ENCODE results near the gene ITGB8. TPM values are rescaled to one million over a fixed set of nuclear protein-coding genes. Genes with fewer than 3 reads are reported as not detected.

Gene ITGB8
- polyA plus RNA-seq (2013), result 3.7 TPM

DNA sequence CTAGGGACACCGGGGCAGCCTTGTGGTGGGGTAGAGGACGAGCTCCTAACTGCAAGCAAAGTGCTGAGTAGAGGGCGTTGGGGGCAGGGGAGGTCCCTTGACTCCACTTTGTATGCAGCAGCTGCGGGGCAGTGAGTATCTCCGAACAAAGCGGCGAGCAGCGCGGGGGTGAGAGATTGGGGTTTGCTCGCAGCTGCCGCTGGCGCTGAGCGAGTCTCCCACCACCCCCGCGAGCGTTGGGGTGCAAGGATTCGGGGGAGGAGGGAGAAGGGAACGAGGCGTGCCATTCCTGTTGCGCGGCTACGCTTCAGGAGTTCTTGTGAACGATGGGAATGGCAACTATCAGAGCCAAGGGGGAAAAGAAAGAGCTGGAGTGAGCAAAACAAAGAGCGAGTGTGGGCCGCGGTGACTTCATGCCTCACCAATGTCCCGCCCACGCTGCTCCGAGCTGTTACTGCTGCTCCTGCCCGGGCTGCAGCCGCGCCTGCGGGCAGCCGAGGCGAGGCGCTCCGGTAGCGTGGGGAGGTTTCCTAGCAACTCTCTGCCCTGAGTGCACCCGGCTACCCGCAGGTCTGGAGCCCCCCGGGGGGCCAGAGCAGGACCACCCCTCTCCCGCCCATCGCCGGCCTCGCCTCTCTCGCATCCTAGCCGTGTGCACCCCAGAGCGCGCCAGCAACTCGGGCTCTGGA, at the start of gene ITGB8:
TSS of gene ITGB8 (plus strand) at position 662 of the 689 bp plus-strand sequence. CDS start 907 bp downstream, outside the sequence.
- under 1% methylated on average over 50 of the region's 50 CpGs for WGBS (ENCODE audit: insufficient coverage)
- ChIA-PET CTCF (interaction anchor here (0.6 to 3.0 kb wide), 16 partner anchors 11 to 616 kb away, joined by 3 to 15 read pairs (median 4); partner anchors contain the start of gene MACC1), POLR2A (no interaction called here)
- peak within 1 kb of the TSS; percentile 77 to 96 (median 87) for H3K4me3 ChIP-seq (ENCODE audit: control insufficient read depth in 1 of 7, extremely low read depth in 1 of 7, insufficient read depth in 4 of 7, low read depth in 2 of 7, low read length in 6 of 7)
- peak within 1 kb of the TSS; percentile 43 to 74 for H3K27ac ChIP-seq (ENCODE audit: insufficient read depth in 1 of 2, low read depth in 1 of 2, low read length in 2 of 2, poor library complexity in 1 of 2, severe bottlenecking in 2 of 2)
- H3K36me3 ChIP-seq (ENCODE audit: control insufficient read depth in 4 of 4, insufficient read depth in 4 of 4, low read length in 3 of 4), result no peaks in the 10 kb centered on the region
- H3K4me1 ChIP-seq (ENCODE audit: control extremely low read depth in 1 of 4, control insufficient read depth in 4 of 4, insufficient read depth in 4 of 4, low read length in 3 of 4), result peaks cover 1 to 40% (median 27%) of the 10 kb centered on the region in 4 experiments
- H3K27me3 ChIP-seq (replicated peaks in 2 of 5; ENCODE audit: control insufficient read depth in 4 of 5, insufficient read depth in 5 of 5, low read length in 4 of 5), result no peaks in the 10 kb centered on the region
- peak; percentile 59 to 89 (median 85) for DNase-seq
- no peaks in the 10 kb centered on the region for H3K9me3 ChIP-seq (ENCODE audit: control extremely low read depth in 1 of 5, control insufficient read depth in 4 of 5, insufficient read depth in 2 of 5, low read depth in 1 of 5, low read length in 4 of 5)

DNA sequence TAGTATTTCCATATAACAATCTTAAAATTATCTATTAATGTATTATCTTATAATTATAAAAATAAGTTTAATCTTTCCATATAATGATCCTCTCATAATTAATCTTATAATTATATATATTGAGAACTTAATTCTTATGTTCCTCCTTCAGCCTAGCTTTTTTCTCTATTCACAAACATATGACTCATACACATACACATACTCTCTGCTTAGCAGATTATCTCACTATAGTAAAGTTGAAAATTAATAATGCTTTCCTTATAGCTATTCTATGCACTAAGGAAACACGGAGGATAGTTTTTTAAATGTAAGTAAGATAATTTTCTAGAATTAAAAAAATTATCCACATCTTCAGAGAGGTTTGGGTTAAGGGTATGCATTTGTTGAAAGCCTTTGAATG, 47.7 kb upstream of the ITGB8 start:
- H3K4me1 ChIP-seq (ENCODE audit: control extremely low read depth in 1 of 4, control insufficient read depth in 4 of 4, insufficient read depth in 4 of 4, low read length in 3 of 4), result no peaks in the 10 kb centered on the region
- WGBS (ENCODE audit: insufficient coverage), result no CpG with 5 or more reads among the region's 1 CpG
- POLR2A ChIA-PET, result no interaction called here

DNA sequence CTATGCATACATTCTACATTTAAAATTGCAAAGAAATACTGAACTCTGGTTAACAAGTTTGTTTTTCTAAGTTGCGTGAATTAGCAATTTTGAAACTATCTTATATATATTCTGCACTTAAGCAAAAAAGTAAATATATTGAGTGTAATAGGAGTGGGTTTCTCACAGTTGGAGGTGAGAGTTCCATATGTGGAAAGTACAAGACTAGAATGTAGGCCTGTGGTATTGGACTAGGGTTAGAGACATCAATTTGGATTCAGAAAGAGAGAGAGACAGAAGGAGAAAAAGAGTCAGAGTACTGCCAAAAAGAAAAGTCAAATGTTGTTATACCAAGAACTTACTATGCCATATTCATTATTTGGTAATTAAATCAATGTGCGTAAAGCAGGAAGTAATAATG, 47.3 kb upstream of the ITGB8 start:
- no peaks in the 10 kb centered on the region for H3K4me1 ChIP-seq (ENCODE audit: control extremely low read depth in 1 of 4, control insufficient read depth in 4 of 4, insufficient read depth in 4 of 4, low read length in 3 of 4)
- WGBS (ENCODE audit: insufficient coverage), result no CpG with 5 or more reads among the region's 2 CpGs
- CTCF ChIA-PET, result no interaction called here
- no peak overlapping the region for H3K4me3 ChIP-seq (ENCODE audit: control insufficient read depth in 1 of 7, extremely low read depth in 1 of 7, insufficient read depth in 4 of 7, low read depth in 2 of 7, low read length in 6 of 7)
- POLR2A ChIA-PET, result no interaction called here
- H3K27ac ChIP-seq (ENCODE audit: insufficient read depth in 1 of 2, low read depth in 1 of 2, low read length in 2 of 2, poor library complexity in 1 of 2, severe bottlenecking in 2 of 2), result no peak overlapping the region
- no peaks in the 10 kb centered on the region for H3K36me3 ChIP-seq (ENCODE audit: control insufficient read depth in 4 of 4, insufficient read depth in 4 of 4, low read length in 3 of 4)
- no peak for DNase-seq
- H3K27me3 ChIP-seq (replicated peaks in 2 of 5; ENCODE audit: control insufficient read depth in 4 of 5, insufficient read depth in 5 of 5, low read length in 4 of 5), result no peaks in the 10 kb centered on the region
- no peaks in the 10 kb centered on the region for H3K9me3 ChIP-seq (ENCODE audit: control extremely low read depth in 1 of 5, control insufficient read depth in 4 of 5, insufficient read depth in 2 of 5, low read depth in 1 of 5, low read length in 4 of 5)

More for the DNA sequence above, 47.7 kb upstream of the ITGB8 start:
- no peak overlapping the region for H3K4me3 ChIP-seq (ENCODE audit: control insufficient read depth in 1 of 7, extremely low read depth in 1 of 7, insufficient read depth in 4 of 7, low read depth in 2 of 7, low read length in 6 of 7)
- CTCF ChIA-PET, result no interaction called here
- DNase-seq, result no peak
- H3K9me3 ChIP-seq (ENCODE audit: control extremely low read depth in 1 of 5, control insufficient read depth in 4 of 5, insufficient read depth in 2 of 5, low read depth in 1 of 5, low read length in 4 of 5), result no peaks in the 10 kb centered on the region
- H3K27ac ChIP-seq (ENCODE audit: insufficient read depth in 1 of 2, low read depth in 1 of 2, low read length in 2 of 2, poor library complexity in 1 of 2, severe bottlenecking in 2 of 2), result no peak overlapping the region
- H3K27me3 ChIP-seq (replicated peaks in 2 of 5; ENCODE audit: control insufficient read depth in 4 of 5, insufficient read depth in 5 of 5, low read length in 4 of 5), result no peaks in the 10 kb centered on the region
- no peaks in the 10 kb centered on the region for H3K36me3 ChIP-seq (ENCODE audit: control insufficient read depth in 4 of 4, insufficient read depth in 4 of 4, low read length in 3 of 4)

DNA sequence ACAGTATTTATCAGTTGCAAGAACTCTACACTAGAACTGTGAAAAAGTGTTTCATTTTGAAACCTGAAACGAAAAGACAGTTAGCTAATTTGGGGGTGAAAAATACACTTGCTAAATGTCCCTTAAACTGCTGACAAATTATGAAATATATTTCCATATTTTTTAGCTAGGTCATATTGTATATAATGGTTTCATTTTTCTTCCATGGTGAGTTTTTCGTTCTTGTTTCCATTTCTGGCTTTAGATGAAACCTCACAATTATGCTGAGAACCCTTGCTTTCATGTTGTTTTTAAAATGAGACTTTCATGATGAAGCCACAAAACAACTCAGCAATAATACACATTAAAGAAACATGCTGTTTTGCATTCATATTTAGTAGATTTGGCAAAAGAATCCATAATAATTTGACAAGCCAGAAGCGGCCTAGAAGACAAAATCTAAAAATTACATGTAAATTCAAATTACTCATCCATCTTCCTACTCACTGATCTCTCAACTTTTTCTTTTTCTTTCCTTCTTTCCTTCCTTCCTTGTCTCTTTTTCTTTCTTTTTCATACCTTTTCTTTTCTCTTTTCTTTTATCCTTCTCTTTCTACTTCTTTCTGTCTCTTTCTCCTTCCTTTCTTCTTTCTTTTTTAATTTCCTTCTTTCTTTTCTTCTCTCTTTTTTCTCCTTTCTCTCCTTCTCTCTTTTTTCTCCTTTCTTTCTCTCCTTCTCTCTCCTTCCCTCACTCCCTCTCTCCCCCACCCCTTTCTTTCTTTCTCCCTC, 46.5 kb upstream of the ITGB8 start:
- POLR2A ChIA-PET, result no interaction called here

DNA sequence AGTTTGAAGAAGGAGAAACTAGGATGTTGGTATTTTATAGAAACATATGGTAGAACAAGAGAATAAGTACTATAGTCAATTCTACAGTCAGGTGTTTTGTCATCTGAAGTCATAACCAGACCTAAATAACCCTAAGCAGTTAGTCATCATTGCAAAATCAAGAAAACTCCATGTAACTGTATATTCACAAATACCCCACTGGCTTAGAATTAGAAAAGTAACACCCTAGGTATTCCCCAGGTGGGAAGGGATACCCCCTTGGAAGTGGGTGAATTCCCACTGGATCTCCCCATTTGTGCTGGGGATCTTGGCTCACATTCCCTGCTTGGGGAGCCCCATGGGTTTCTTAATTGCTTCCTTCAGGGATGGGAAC, 45.9 kb upstream of the ITGB8 start:
- POLR2A ChIA-PET, result no interaction called here
- no peaks in the 10 kb centered on the region for H3K9me3 ChIP-seq (ENCODE audit: control extremely low read depth in 1 of 5, control insufficient read depth in 4 of 5, insufficient read depth in 2 of 5, low read depth in 1 of 5, low read length in 4 of 5)
- no peak overlapping the region for H3K4me3 ChIP-seq (ENCODE audit: control insufficient read depth in 1 of 7, extremely low read depth in 1 of 7, insufficient read depth in 4 of 7, low read depth in 2 of 7, low read length in 6 of 7)
- no peak overlapping the region for H3K27ac ChIP-seq (ENCODE audit: insufficient read depth in 1 of 2, low read depth in 1 of 2, low read length in 2 of 2, poor library complexity in 1 of 2, severe bottlenecking in 2 of 2)
- no peaks in the 10 kb centered on the region for H3K27me3 ChIP-seq (replicated peaks in 2 of 5; ENCODE audit: control insufficient read depth in 4 of 5, insufficient read depth in 5 of 5, low read length in 4 of 5)
- CTCF ChIA-PET, result interaction anchor here (1.0 kb wide), 1 partner anchor 15 kb away, joined by 3 read pairs; no protein-coding TSS in a partner anchor
- H3K4me1 ChIP-seq (ENCODE audit: control extremely low read depth in 1 of 4, control insufficient read depth in 4 of 4, insufficient read depth in 4 of 4, low read length in 3 of 4), result no peaks in the 10 kb centered on the region
- no peaks in the 10 kb centered on the region for H3K36me3 ChIP-seq (ENCODE audit: control insufficient read depth in 4 of 4, insufficient read depth in 4 of 4, low read length in 3 of 4)
- DNase-seq, result no peak

More for the DNA sequence above, 46.5 kb upstream of the ITGB8 start:
- CTCF ChIA-PET, result no interaction called here
- H3K36me3 ChIP-seq (ENCODE audit: control insufficient read depth in 4 of 4, insufficient read depth in 4 of 4, low read length in 3 of 4), result no peaks in the 10 kb centered on the region
- H3K4me3 ChIP-seq (ENCODE audit: control insufficient read depth in 1 of 7, extremely low read depth in 1 of 7, insufficient read depth in 4 of 7, low read depth in 2 of 7, low read length in 6 of 7), result no peak overlapping the region
- H3K27ac ChIP-seq (ENCODE audit: insufficient read depth in 1 of 2, low read depth in 1 of 2, low read length in 2 of 2, poor library complexity in 1 of 2, severe bottlenecking in 2 of 2), result no peak overlapping the region
- no peaks in the 10 kb centered on the region for H3K27me3 ChIP-seq (replicated peaks in 2 of 5; ENCODE audit: control insufficient read depth in 4 of 5, insufficient read depth in 5 of 5, low read length in 4 of 5)
- WGBS (ENCODE audit: insufficient coverage), result 91% methylated on average over 1 of the region's 3 CpGs
- H3K4me1 ChIP-seq (ENCODE audit: control extremely low read depth in 1 of 4, control insufficient read depth in 4 of 4, insufficient read depth in 4 of 4, low read length in 3 of 4), result no peaks in the 10 kb centered on the region
- DNase-seq, result no peak
- H3K9me3 ChIP-seq (ENCODE audit: control extremely low read depth in 1 of 5, control insufficient read depth in 4 of 5, insufficient read depth in 2 of 5, low read depth in 1 of 5, low read length in 4 of 5), result no peaks in the 10 kb centered on the region

DNA sequence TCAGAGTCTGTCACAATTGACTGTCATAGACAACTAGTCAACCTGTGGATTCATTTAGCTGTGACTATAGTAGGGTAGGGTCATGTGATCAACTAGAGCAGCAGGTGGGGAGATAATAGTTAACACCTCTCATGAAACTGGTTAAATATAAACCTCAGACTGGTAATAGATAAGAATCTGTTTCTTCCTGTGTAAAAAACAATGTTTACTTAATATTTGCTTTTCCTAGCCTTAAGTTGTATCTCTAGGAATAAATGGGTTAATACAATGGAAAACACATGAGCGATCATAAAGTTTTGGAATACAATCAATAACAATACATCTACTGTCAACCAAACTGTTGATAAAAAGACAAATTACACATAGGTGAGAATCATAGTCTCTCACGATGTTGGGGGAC, 43.4 kb upstream of the ITGB8 start:
- no peak for DNase-seq
- Histone ChIP-seq H3K4me3 (ENCODE audit: control insufficient read depth in 1 of 7, extremely low read depth in 1 of 7, insufficient read depth in 4 of 7, low read depth in 2 of 7, low read length in 6 of 7) (no peak overlapping the region), H3K9me3 (ENCODE audit: control extremely low read depth in 1 of 5, control insufficient read depth in 4 of 5, insufficient read depth in 2 of 5, low read depth in 1 of 5, low read length in 4 of 5) (no peaks in the 10 kb centered on the region), H3K36me3 (ENCODE audit: control insufficient read depth in 4 of 4, insufficient read depth in 4 of 4, low read length in 3 of 4) (no peaks in the 10 kb centered on the region), H3K4me1 (ENCODE audit: control extremely low read depth in 1 of 4, control insufficient read depth in 4 of 4, insufficient read depth in 4 of 4, low read length in 3 of 4) (no peaks in the 10 kb centered on the region), H3K27me3 (replicated peaks in 2 of 5; ENCODE audit: control insufficient read depth in 4 of 5, insufficient read depth in 5 of 5, low read length in 4 of 5) (no peaks in the 10 kb centered on the region), H3K27ac (ENCODE audit: insufficient read depth in 1 of 2, low read depth in 1 of 2, low read length in 2 of 2, poor library complexity in 1 of 2, severe bottlenecking in 2 of 2) (no peak overlapping the region)
- CTCF ChIA-PET, result no interaction called here
- no CpG with 5 or more reads among the region's 2 CpGs for WGBS (ENCODE audit: insufficient coverage)
- POLR2A ChIA-PET, result no interaction called here

DNA sequence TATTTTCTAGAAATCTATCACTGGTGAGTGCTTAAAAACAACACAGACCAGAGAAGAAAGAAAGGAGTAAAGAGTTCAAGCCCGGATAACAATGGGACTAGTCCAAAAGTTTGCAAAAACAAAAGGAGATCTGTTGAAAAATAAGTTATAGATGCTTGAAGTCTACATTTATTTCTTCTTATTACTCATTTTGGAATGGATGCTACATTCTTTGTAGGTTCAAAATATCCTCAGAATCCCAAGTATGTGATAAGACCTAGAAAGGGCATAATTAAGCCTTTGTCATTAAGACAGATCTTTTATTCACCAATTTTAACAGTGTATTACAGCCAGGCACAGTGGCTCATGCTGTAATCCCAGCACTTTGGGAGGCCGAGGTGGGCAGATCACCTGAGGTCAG, 42.7 kb upstream of the ITGB8 start:
- H3K4me3 ChIP-seq (ENCODE audit: control insufficient read depth in 1 of 7, extremely low read depth in 1 of 7, insufficient read depth in 4 of 7, low read depth in 2 of 7, low read length in 6 of 7), result no peak overlapping the region
- H3K36me3 ChIP-seq (ENCODE audit: control insufficient read depth in 4 of 4, insufficient read depth in 4 of 4, low read length in 3 of 4), result no peaks in the 10 kb centered on the region
- H3K9me3 ChIP-seq (ENCODE audit: control extremely low read depth in 1 of 5, control insufficient read depth in 4 of 5, insufficient read depth in 2 of 5, low read depth in 1 of 5, low read length in 4 of 5), result no peaks in the 10 kb centered on the region
- H3K27me3 ChIP-seq (replicated peaks in 2 of 5; ENCODE audit: control insufficient read depth in 4 of 5, insufficient read depth in 5 of 5, low read length in 4 of 5), result no peaks in the 10 kb centered on the region
- ChIA-PET CTCF (no interaction called here), POLR2A (no interaction called here)
- H3K27ac ChIP-seq (ENCODE audit: insufficient read depth in 1 of 2, low read depth in 1 of 2, low read length in 2 of 2, poor library complexity in 1 of 2, severe bottlenecking in 2 of 2), result no peak overlapping the region
- WGBS (ENCODE audit: insufficient coverage), result no CpG with 5 or more reads among the region's 2 CpGs
- no peaks in the 10 kb centered on the region for H3K4me1 ChIP-seq (ENCODE audit: control extremely low read depth in 1 of 4, control insufficient read depth in 4 of 4, insufficient read depth in 4 of 4, low read length in 3 of 4)
- DNase-seq, result no peak
